Stimulated activated CD4-positive, alpha-beta T cell treated with anti-CD3 and anti-CD28 coated beads, Interleukin-12 subunit alpha, Interleukin-12 subunit beta, amount 100 ng/mL, for 24 hours (primary cell): ENCODE measurements around the gene SNHG17.

Experiments used
- DNase-seq, 2 experiments: peaks; one replicate each; pipeline ENCODE4 v3.0.0-alpha.2; 2020; ENCODE audit warnings: low read depth in 2 of 2

The SNHG17 gene

GRCh38 chr20:38373898-38374297 lies 61.2 kb downstream of the SNHG17 start:
- no peak for DNase-seq

- DNase-seq = no peak
Measured at GRCh38 chr20:38373231-38373867, 61.8 kb downstream of the SNHG17 start.

- no peak for DNase-seq
Measured at GRCh38 chr20:38372806-38373205, 62.3 kb downstream of the SNHG17 start.
